ENCODE results near the gene BEND6.

- TF ChIP-seq CTCF (IDR thresholded peaks at IDR 0.05; ENCODE audit: low read depth, low read length) = no peak
- no peak for TF ChIP-seq EZH2phosphoT487 (IDR thresholded peaks at IDR 0.05; ENCODE audit: low read depth)
These were observed 13.9 kb upstream of the BEND6 start for GRCh38 chr6:56940977-56941376.
